Measurements from ENCODE around the gene UCKL1. TPM values are rescaled to one million over a fixed set of nuclear protein-coding genes. Genes with fewer than 3 reads are reported as not detected.
"Not testable (repeated sequence)": the region's sequence is repeated elsewhere in the genome, so short reads cannot be mapped to it uniquely, and the experiment has no call there.

The UCKL1 gene
- total RNA-seq, 3 donors from 2014 or later (not counting 1 experiment from before 2014, with no cell fraction given): 49.9 to 58.1 (median 49.9) TPM

DNA sequence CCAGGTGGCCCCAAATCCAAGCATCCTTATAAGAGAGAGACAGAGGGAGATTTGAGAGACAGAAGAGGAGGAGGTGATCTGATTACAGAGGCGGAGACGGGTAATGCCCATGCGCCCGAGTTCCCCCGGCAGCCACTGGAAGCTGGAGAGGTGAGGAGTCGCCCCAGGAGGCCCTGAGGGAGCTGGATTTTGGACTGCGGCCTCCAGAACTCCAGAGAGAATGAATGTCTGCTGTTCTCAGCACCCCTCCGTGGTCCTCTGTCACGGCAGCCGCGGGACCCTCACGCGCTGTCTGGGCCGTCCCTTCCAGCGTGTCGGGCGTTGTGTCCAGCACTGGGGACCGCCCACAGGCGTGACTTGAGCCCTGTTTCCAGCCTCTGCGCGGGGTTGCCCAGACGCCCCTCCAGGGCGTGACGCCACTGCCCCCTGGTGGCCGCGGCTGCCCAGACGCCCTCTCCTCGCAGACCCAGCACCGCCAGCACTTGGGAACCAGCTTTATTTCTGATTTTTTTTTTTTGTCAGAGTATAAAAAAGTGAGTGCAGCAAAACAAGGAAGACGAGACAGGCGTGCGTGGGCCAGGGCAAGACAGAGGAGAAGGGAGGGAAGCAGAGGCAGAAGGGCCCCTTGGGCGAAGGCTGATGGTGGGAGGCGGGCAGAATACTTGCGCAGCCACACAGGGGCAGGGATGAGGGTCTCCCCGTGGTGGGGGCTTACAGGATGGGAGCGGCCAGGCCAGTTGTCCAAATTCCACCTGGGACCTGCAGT, 17.6 kb upstream of the UCKL1 start:
- Histone ChIP-seq H3K4me1 (ENCODE audit: control insufficient read depth, insufficient read depth, low read length) (peaks cover 41% of the 10 kb centered on the region), H3K36me3 (ENCODE audit: control insufficient read depth, insufficient read depth, low read length) (peaks cover 11% of the 10 kb centered on the region), H3K27me3 (ENCODE audit: control insufficient read depth, insufficient read depth, low read length) (no peaks in the 10 kb centered on the region), H3K4me3 (ENCODE audit: low read length) (no peak overlapping the region), H3K9me3 (ENCODE audit: control insufficient read depth, insufficient read depth, low read length) (no peaks in the 10 kb centered on the region), H3K27ac (ENCODE audit: low read length) (no peak overlapping the region)
- intact Hi-C loops (cut with micrococcal nuclease): loop anchor here (5.0 kb wide), 3 partner anchors 67 to 477 kb away; partner anchors contain the start of gene EEF1A2
- Mint-ChIP-seq H3K27ac (peak overlapping the region; percentile 57 to 81), H3K4me3 (peak overlapping the region; percentile 64), H3K36me3 (no peaks in the 10 kb centered on the region), H3K27me3 (ENCODE audit: low read depth in 2 of 2) (no peaks in the 10 kb centered on the region), H3K9me3 (no peaks in the 10 kb centered on the region), H3K4me1 (peaks cover 33 to 44% of the 10 kb centered on the region in 2 donors)
- ATAC-seq (peak; percentile 39 to 67 (median 61)), DNase-seq (peak; percentile 85 to 87)
- 26% methylated on average over 37 of the region's 37 CpGs for WGBS (ENCODE audit: insufficient coverage)
- TF ChIP-seq, protein P1, sequence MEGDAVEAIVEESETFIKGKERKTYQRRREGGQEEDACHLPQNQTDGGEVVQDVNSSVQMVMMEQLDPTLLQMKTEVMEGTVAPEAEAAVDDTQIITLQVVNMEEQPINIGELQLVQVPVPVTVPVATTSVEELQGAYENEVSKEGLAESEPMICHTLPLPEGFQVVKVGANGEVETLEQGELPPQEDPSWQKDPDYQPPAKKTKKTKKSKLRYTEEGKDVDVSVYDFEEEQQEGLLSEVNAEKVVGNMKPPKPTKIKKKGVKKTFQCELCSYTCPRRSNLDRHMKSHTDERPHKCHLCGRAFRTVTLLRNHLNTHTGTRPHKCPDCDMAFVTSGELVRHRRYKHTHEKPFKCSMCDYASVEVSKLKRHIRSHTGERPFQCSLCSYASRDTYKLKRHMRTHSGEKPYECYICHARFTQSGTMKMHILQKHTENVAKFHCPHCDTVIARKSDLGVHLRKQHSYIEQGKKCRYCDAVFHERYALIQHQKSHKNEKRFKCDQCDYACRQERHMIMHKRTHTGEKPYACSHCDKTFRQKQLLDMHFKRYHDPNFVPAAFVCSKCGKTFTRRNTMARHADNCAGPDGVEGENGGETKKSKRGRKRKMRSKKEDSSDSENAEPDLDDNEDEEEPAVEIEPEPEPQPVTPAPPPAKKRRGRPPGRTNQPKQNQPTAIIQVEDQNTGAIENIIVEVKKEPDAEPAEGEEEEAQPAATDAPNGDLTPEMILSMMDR (IDR thresholded peaks at IDR 0.05): peak; percentile 98

DNA sequence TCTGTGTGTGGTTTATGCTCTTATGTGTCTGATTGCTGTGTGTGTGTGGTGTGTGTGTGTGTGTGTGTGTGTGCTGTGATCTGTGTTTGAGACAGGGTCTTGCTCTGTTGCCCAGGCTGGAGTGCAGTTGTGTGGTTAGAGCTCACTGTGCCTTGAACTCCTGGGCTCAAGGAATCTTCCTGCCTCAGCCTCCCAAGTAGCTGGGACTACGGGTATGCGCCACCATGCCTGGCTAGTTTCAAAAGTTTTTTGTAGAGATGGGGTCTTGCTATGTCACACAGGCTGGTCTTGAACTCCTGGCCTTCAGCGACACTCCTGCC, 16.9 kb upstream of the UCKL1 start:
- Histone ChIP-seq H3K27ac (ENCODE audit: low read length) (no peak overlapping the region), H3K27me3 (ENCODE audit: control insufficient read depth, insufficient read depth, low read length) (no peaks in the 10 kb centered on the region), H3K36me3 (ENCODE audit: control insufficient read depth, insufficient read depth, low read length) (peaks cover 11% of the 10 kb centered on the region), H3K4me3 (ENCODE audit: low read length) (no peak overlapping the region), H3K9me3 (ENCODE audit: control insufficient read depth, insufficient read depth, low read length) (no peaks in the 10 kb centered on the region), H3K4me1 (ENCODE audit: control insufficient read depth, insufficient read depth, low read length) (peaks cover 39% of the 10 kb centered on the region)
- ATAC-seq (no peak), DNase-seq (no peak)
- TF ChIP-seq, protein P1 (IDR thresholded peaks at IDR 0.05): no peak
- no peaks in the 10 kb centered on the region for H3K9me3 Mint-ChIP-seq
- intact Hi-C loops (cut with micrococcal nuclease): loop anchor here (5.0 kb wide), 3 partner anchors 66 to 476 kb away; partner anchors contain the start of gene EEF1A2
- peaks cover 34 to 43% of the 10 kb centered on the region in 2 donors for H3K4me1 Mint-ChIP-seq
- H3K36me3 Mint-ChIP-seq: no peaks in the 10 kb centered on the region
- WGBS (ENCODE audit: insufficient coverage): 96% methylated on average over 3 of the region's 3 CpGs
- H3K27me3 Mint-ChIP-seq (ENCODE audit: low read depth in 2 of 2): no peaks in the 10 kb centered on the region
- H3K4me3 Mint-ChIP-seq: no peak overlapping the region
- H3K27ac Mint-ChIP-seq: peak overlapping the region in 1 of 2 donors; percentile 81

DNA sequence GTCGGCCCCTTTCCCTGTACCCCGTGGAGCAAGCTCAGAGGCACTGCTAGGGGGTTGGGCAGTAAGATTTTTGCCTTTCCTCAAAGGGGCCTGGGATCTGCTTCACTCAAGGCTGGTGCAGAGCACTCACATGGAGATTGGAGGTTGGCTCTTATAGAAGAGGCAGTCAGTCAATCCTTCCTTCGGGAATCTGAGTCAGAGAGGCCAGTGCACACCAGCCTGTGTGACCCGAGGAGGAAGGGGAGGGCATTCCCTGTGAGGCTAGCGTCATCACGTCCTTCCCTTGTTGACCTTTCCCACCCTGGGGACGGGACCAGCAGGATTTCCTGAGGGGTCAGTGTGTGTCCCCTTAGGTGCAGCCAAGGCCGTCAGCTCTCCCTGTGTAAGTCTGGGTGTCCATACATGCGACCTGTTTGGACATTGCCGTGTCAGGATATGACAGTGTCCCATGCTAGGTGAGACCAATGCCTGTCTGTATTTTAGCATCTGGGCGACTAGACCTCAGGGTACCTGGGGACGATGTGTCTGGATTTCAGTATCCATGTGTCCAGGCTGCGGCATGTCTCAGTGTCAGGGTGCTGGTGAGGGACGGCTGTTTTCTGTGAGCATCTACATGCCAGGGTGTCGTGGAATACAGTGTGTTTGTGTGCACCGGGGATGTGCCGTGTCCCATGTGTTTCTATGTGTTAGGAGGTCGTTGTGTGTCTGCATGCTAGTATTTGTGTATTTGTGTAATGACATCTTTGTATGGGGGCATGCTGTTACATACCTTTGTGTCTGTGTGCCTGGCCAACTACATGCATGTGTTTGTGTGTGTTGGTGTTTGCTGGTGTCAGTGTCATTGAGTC, 16.3 kb upstream of the UCKL1 start:
- peaks cover 29 to 37% of the 10 kb centered on the region in 2 donors for H3K4me1 Mint-ChIP-seq
- no peaks in the 10 kb centered on the region for H3K27me3 Mint-ChIP-seq (ENCODE audit: low read depth in 2 of 2)
- no peak overlapping the region for H3K4me3 Mint-ChIP-seq
- H3K27ac ChIP-seq (ENCODE audit: low read length): no peak overlapping the region
- TF ChIP-seq, protein P1 (IDR thresholded peaks at IDR 0.05): no peak
- peaks cover 33% of the 10 kb centered on the region for H3K4me1 ChIP-seq (ENCODE audit: control insufficient read depth, insufficient read depth, low read length)
- H3K27ac Mint-ChIP-seq: peak overlapping the region in 1 of 2 donors; percentile 81
- peak in 1 of 2 donors; percentile 7 for DNase-seq
- H3K36me3 Mint-ChIP-seq: no peaks in the 10 kb centered on the region
- no peak for ATAC-seq
- 80% methylated on average over 18 of the region's 18 CpGs for WGBS (ENCODE audit: insufficient coverage)
- H3K27me3 ChIP-seq (ENCODE audit: control insufficient read depth, insufficient read depth, low read length): no peaks in the 10 kb centered on the region
- intact Hi-C loops (cut with micrococcal nuclease): loop anchor here (5.0 kb wide), 3 partner anchors 65 to 475 kb away; partner anchors contain the start of gene EEF1A2
- H3K4me3 ChIP-seq (ENCODE audit: low read length): no peak overlapping the region
- peaks cover 11% of the 10 kb centered on the region for H3K36me3 ChIP-seq (ENCODE audit: control insufficient read depth, insufficient read depth, low read length)
- H3K9me3 Mint-ChIP-seq: no peaks in the 10 kb centered on the region
- no peaks in the 10 kb centered on the region for H3K9me3 ChIP-seq (ENCODE audit: control insufficient read depth, insufficient read depth, low read length)

DNA sequence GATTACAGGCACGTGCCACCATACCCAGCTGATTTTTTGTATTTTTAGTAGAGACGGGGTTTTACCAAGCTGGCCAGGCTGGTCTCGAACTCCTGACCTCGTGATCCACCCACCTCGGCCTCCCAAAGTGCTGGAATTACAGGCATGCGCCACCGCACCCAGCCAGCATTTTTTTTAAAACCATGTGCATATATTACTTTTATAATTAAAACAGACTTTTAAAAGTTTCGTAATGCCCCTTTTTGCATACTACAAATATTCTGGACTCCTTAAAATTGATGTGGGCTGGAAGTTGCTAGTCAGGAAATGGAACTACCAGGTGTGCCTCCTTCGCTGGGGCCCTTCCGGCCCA, 15.7 kb upstream of the UCKL1 start:
- H3K27ac ChIP-seq (ENCODE audit: low read length): not testable (repeated sequence)

More for the DNA sequence above, 15.7 kb upstream of the UCKL1 start:
- ATAC-seq; H3K36me3 Mint-ChIP-seq; DNase-seq; H3K27me3 Mint-ChIP-seq (ENCODE audit: low read depth in 2 of 2); H3K27ac Mint-ChIP-seq; H3K9me3 Mint-ChIP-seq; H3K4me3 ChIP-seq (ENCODE audit: low read length); H3K4me3 Mint-ChIP-seq; H3K9me3 ChIP-seq (ENCODE audit: control insufficient read depth, insufficient read depth, low read length); H3K27me3 ChIP-seq (ENCODE audit: control insufficient read depth, insufficient read depth, low read length): not testable (repeated sequence)
- intact Hi-C loops (cut with micrococcal nuclease): loop anchor here (5.0 kb wide), 3 partner anchors 65 to 475 kb away; partner anchors contain the start of gene EEF1A2
- H3K36me3 ChIP-seq (ENCODE audit: control insufficient read depth, insufficient read depth, low read length): peaks cover 11% of the 10 kb centered on the region
- H3K4me1 ChIP-seq (ENCODE audit: control insufficient read depth, insufficient read depth, low read length): peaks cover 27% of the 10 kb centered on the region
- H3K4me1 Mint-ChIP-seq: peaks cover 23 to 31% of the 10 kb centered on the region in 2 donors
- WGBS (ENCODE audit: insufficient coverage): 76% methylated on average over 9 of the region's 10 CpGs
